Measurements from ENCODE around the gene ABL1.

Gene ABL1

DNA sequence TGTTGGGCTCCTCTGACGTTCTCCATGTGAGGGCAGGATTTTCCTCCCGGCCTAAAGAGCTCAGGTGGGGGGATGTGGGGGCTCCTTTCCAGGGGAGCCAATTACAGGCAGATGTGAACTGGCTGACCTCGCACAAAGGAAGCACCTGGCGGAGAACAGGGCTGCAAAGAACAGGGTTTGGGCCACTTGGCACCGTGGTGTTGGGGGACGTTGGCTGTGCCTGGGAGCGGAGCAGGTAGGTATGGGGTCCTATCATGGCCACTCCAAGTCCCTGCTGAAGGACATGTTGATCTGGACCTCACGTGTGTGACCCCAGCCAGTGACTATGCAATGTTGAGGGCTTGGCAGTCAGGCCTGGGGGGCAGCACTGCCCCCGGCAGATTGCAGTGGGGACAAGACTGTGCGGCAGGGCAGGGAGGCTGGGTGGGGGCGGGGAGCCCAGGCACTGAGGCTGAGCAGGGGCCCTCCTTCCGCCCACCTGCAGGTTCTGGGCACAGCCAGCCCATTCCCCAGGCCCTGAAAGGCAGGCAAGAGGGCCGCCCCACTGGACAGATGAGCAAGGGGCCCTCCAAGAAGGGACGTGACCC is 84.6 kb downstream of the ABL1 start:
- no peak for DNase-seq (ENCODE audit: low read depth in 2 of 2)
- no peak overlapping the region for H3K4me3 ChIP-seq (replicated peaks in 1 of 2; ENCODE audit: low read depth in 2 of 2, low read length in 2 of 2)
- no peak for TF ChIP-seq CTCF (IDR thresholded peaks at IDR 0.05; ENCODE audit: low read depth, low read length)

- no peak overlapping the region for H3K4me3 ChIP-seq (replicated peaks in 1 of 2; ENCODE audit: low read depth in 2 of 2, low read length in 2 of 2)
- DNase-seq (ENCODE audit: low read depth in 2 of 2), result no peak
- no peak for TF ChIP-seq CTCF (IDR thresholded peaks at IDR 0.05; ENCODE audit: low read depth, low read length)
Measured at GRCh38 chr9:130920233-130920632, 85.2 kb downstream of the ABL1 start.

DNA sequence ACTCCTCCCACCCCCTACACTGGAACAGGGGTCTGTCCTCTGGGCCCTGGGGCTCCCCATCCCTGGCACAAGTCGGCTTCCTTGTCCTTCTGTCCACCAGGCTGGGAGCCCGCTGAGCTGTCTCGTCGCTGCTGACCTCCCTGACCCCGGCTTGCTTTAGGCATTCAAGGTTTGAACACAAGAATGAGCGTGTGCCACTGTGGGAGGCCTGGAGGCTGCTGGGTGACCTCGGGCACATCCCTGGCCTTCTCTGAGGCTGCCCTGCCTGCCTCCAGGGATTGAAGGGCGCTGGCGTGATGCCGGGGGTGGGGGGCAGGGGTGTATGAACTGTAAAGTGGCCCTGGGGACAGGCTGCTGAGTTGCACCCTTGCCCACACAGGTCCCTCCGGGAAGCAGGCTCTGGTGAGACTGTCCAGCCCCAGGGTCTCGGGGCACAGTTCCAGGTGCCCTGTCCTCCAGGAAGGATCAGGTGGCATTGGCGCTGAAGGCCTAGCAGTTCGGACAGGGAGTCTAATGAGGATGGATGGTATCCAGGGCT is 85.8 kb downstream of the ABL1 start:
- H3K4me3 ChIP-seq (replicated peaks in 1 of 2; ENCODE audit: low read depth in 2 of 2, low read length in 2 of 2), result no peak overlapping the region
- no peak for TF ChIP-seq CTCF (IDR thresholded peaks at IDR 0.05; ENCODE audit: low read depth, low read length)
- no peak for DNase-seq (ENCODE audit: low read depth in 2 of 2)

DNA sequence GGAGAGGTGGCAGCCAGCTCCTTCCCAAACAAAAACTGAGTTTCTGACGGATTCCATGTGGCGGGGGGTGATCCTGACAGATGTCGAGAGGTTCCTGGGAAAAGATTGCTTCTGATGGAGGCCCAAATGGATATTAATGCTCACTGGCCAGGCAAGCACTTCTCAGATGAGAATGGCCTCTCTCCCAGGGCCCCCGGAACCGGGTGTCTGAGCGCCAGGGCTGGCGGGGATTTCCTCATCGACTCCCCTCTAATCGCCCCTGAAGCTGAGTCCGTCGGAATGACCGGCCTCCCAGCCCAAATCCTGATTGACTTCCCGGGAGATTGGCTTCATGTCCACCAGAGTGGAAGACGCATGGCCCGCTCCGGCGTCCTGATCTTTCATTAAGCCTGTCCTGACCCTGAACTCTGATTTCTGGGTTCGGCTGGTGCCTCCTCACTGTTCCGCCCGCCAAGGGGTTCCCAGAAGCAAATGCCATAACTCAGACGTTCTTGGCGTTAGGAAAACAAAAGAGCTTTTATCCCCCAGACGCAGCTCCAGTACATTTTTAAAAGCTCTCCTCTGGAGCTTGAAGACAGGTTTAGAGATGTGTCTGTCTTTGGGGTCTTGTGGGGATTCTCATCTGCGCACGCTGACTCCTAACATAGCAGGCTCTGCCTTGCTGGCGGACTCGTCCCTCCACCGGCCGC is 86.4 kb downstream of the ABL1 start:
- H3K4me3 ChIP-seq (replicated peaks in 1 of 2; ENCODE audit: low read depth in 2 of 2, low read length in 2 of 2), result no peak overlapping the region
- no peak for DNase-seq (ENCODE audit: low read depth in 2 of 2)
- TF ChIP-seq CTCF (IDR thresholded peaks at IDR 0.05; ENCODE audit: low read depth, low read length), result no peak

GRCh38 chr9:130921989-130922892 is 87.2 kb downstream of the ABL1 start:
- no peak for TF ChIP-seq CTCF (IDR thresholded peaks at IDR 0.05; ENCODE audit: low read depth, low read length)
- DNase-seq (ENCODE audit: low read depth in 2 of 2), result no peak
- H3K4me3 ChIP-seq (replicated peaks in 1 of 2; ENCODE audit: low read depth in 2 of 2, low read length in 2 of 2), result no peak overlapping the region

DNA sequence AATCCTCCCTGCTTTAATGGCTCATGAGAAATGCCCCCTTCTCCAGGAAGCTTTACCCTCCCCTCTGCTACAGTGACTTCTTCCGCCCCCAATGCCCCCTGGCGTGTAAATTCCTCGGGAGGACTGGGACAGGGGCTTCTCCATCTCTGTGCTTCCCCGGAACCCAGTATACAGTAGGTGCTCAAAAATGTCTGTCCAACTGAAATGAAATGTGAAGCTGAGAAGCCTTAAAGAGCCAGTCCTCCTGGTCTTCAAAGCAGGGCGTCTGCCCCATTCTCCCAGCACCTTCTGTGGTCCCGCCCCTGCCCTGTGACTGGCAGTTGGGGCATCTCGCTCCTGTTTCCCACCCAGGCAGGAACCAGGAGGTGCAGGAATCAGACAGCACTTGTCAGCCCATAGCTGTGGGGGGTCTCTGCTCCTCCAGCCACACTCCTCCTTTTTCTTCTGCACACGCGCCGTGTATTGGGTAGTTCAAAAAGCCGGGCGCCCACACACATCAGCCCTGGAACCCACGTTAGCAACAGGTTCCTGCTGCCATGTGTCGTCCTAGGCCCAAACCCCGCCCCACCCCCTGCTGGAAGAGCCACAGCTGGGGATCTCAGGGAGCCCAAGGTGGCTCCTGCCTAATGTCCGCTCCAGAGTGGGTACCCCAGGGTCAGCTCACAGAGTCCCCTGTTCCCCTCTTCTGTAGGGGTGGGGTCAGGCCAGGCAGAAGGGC is 88.0 kb downstream of the ABL1 start:
- no peak for DNase-seq (ENCODE audit: low read depth in 2 of 2)
- no peak for TF ChIP-seq CTCF (IDR thresholded peaks at IDR 0.05; ENCODE audit: low read depth, low read length)
- H3K4me3 ChIP-seq (replicated peaks in 1 of 2; ENCODE audit: low read depth in 2 of 2, low read length in 2 of 2), result no peak overlapping the region
